Renal pelvis (tissue), 4 donors: ENCODE results near the gene UGT1A8. TPM values are rescaled to one million over a fixed set of nuclear protein-coding genes. Genes with fewer than 3 reads are reported as not detected.

Source experiments
- DNase-seq: peaks from one replicate; pipeline ENCODE4 v3.0.0-alpha.2; 2013
- polyA plus RNA-seq, 3 donors: library from polyadenylated mRNA; unstranded; fragments of 120-200 nt; gene quantifications; one replicate each; pipeline ENCODE4 v1.2.1, GENCODE V29; 2013; ENCODE audit not compliant: insufficient read length in 3 of 3

Gene UGT1A8
- polyA plus RNA-seq, 3 donors = not detected

GRCh38 chr2:233764264-233764663 lies 146.8 kb downstream of the UGT1A8 start:
- DNase-seq = no peak

- no peak for DNase-seq
Observed at GRCh38 chr2:233764761-233765160, 147.3 kb downstream of the UGT1A8 start.

GRCh38 chr2:233766416-233766815 lies 149.0 kb downstream of the UGT1A8 start:
- no peak for DNase-seq

- DNase-seq = no peak
Observed at GRCh38 chr2:233768076-233768475, 150.6 kb downstream of the UGT1A8 start.

DNA sequence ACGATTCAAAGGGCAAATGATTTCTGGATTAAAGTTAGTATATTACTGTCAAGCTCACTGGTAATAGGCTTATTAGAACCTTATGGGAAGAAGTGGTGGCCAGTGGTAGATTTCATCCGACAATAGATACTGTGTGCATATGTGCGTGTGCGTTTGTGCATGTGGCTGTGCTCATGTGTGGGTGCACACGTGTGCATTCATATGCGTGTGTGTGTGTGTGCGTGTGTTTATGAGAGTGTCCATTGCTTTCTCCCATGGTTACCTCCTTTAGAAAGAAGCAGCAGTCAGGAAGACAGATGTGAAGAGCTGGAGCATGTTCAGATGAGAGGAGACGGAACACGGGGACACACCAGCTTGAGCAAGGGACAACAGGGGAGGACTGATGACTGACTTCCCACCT lies 151.8 kb downstream of the UGT1A8 start:
- no peak for DNase-seq

DNA sequence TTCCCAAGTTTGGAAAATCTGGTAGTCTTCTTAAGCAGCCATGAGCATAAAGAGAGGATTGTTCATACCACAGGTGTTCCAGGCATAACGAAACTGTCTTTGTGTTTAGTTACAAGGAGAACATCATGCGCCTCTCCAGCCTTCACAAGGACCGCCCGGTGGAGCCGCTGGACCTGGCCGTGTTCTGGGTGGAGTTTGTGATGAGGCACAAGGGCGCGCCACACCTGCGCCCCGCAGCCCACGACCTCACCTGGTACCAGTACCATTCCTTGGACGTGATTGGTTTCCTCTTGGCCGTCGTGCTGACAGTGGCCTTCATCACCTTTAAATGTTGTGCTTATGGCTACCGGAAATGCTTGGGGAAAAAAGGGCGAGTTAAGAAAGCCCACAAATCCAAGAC lies 154.7 kb downstream of the UGT1A8 start:
- no peak for DNase-seq

GRCh38 chr2:233772583-233772982 lies 155.2 kb downstream of the UGT1A8 start:
- no peak for DNase-seq

DNA sequence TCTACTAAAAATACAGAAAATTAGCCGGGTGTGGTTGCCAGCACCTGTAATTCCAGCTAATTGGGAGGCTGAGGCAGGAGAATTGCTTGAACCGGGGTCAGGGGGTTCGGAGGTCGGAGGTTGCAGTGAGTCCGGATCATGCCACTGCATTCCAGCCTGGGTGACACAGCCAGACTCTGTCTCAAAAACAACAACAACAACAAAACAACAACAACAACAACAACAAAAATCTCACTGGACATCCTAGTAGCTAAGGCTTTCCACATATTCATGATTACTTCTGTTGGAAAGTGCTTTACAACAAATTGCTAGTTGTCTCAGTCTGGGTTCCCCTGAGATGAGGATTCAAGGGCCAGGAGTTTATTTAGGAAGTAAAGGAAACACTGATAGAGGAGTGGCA lies 156.4 kb downstream of the UGT1A8 start:
- no peak for DNase-seq

- DNase-seq = no peak
Observed at GRCh38 chr2:233775414-233775813, 158.0 kb downstream of the UGT1A8 start.

- no peak for DNase-seq
Observed at GRCh38 chr2:233778030-233778429, 160.6 kb downstream of the UGT1A8 start, which contains the start of gene MROH2A. TSS of gene MROH2A (plus strand) at chr2:233778330. CDS start at chr2:233779359, 1,029 bp downstream.

GRCh38 chr2:233779722-233780121 lies 162.3 kb downstream of the UGT1A8 start:
- no peak for DNase-seq

- no peak for DNase-seq
Observed at GRCh38 chr2:233780771-233781170, 163.3 kb downstream of the UGT1A8 start.

GRCh38 chr2:233789554-233789953 lies 172.1 kb downstream of the UGT1A8 start:
- no peak for DNase-seq

DNA sequence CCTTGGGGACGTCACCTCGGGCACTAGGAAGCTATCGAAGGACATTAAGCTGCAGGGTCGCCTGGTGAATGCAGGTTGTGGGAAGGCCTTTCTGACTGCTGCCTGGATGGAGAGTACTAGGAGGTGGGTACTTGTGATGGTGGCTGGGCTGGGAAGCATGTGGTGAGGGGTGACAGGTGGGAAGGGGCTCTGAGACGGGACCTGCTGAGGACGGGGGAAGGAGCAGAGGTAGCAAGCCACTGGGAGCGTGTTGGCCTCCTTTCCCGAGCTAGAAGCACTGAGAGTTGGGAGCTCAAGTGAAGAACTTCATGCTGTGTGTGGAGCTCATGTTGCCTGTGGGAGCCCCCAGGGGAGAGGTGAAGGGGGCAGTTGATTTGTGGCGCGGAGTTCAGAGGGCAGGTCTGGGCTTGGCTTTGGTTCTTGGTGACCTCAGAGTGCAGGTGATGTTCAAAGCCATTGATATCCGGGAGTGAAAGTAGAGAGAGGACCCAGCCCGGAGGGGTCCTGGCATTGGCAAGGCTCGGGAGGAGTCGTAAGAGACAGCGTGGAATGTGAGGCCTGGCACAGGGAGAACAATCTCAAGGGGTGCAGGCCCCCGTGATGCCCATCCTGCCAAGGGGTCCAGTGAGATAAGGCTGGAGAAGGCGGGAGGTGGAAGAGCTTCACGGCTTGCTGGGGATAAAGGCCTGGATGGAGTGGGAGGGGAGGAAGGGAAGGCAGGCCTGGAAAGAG lies 173.9 kb downstream of the UGT1A8 start:
- DNase-seq = no peak

DNA sequence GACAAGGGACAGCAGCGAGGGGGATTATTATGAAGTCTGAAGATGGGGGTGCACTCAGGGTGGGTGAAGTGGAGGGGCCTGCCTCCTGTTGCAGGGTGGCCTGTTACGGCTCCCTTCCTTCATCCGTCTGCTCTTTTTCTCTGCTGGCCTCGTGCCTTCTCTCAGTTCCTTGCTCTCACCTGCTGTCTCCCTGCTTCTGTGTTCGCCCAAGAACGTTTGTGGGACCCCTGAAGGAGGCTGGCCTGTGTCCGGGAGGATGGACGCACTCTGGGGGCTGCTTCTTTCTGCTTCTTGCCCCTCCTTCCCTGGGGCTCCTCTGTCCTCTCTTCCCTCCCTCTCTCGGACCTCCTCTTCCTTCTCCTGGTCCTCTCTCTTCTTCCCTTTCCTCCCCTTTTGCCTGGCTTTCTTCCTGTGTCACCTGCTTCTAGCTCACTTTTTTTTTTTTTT lies 174.5 kb downstream of the UGT1A8 start:
- DNase-seq = no peak

DNA sequence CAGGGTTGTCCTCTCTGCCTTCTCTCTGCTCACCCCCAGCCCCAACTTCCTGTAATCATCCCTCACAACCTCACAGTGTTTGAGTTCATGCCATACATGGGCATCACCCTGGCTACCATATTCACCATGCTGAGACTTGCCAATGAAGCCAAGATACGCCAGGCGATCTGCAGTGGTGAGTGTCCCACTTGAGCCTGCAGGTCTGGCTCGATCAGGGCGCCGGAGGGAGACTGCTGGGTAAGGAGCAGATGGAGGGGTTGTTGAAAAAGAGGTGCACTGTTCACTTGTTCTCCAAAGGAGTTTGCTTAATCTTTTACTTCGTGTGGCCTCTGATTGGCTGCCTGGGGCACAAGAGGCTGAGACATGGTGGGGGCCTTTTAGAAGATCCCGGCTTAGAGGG lies 175.3 kb downstream of the UGT1A8 start:
- no peak for DNase-seq

- no peak for DNase-seq
Observed at GRCh38 chr2:233793465-233794127, 176.2 kb downstream of the UGT1A8 start.

GRCh38 chr2:233794128-233794658 lies 176.8 kb downstream of the UGT1A8 start:
- no peak for DNase-seq

- no peak for DNase-seq
Observed at GRCh38 chr2:233795735-233796171, 178.3 kb downstream of the UGT1A8 start.

DNA sequence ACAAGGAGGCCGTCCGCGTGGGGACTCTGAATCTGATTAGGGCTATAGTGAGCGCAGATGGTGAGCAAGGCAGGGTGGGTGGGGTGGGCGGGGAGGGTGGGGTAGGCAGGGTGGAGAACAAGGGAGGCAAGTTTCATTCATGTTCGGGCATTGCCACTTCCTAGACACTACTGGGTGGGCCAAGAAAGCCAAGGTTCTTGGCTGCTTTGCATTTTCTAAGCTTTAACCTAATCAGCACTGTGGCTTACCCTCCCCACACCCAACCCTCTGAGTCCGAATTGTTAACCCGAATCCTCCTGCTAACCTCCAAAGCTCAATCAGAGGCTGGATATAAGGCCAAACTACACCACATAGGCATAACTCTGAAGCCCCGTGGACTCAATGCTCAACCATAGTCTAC lies 178.8 kb downstream of the UGT1A8 start:
- DNase-seq = no peak

DNA sequence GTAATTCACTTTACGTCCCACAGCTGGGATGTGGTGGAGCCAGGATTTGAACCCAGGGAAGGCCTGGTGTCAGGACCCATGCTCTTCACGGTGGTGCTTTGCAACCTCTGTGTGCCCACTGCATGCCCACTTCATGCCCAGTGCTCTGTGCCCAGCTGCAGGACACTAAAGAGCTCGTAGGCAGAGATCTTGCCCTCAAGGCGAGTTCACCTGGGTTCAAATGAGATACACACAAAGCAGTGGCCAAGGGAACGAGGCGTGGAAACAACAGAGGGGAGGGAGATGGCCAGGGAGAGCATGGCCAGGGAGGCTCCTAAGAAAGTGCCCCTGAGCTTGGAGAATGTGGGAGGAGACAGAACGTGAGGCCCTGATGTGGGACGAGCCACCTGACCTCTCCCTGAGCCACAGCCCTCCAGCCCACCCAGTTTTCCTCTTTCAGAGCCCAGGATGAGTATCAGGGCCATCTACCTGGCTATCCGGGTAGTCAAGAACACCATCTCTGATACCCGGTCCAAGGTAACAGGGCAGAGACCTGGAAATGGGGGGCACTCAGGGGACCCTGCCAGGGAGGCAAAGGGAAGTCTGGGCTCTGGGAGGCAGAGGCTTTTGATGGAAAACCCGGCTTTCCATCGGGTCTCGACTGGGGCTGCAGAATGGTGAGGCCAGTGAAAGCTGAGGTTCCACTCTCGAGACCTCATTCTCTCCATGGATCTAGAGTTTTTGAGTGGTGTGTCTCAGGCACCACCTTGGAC lies 181.1 kb downstream of the UGT1A8 start:
- no peak for DNase-seq

GRCh38 chr2:233799087-233799665 lies 181.7 kb downstream of the UGT1A8 start:
- no peak for DNase-seq
